C4-2B (cell line): ENCODE results near the gene GRIK2.

Experiments
- H3K27ac ChIP-seq: fragments of 450-650 bp; 2 replicates; pipeline ENCODE4 v1.5.1; 2017
- CTCF ChIP-seq: fragments of 450-650 bp; conservative IDR thresholded peaks from 2 replicates; pipeline ENCODE4 v1.5.1; 2017; ENCODE audit warnings: mild to moderate bottlenecking
- ZFX ChIP-seq: fragments of 450-650 bp; IDR thresholded peaks from 2 replicates; pipeline ENCODE4 v1.6.1; 2017

GRIK2 gene

GRCh38 chr6:101741474-101742171 is 348.1 kb downstream of the GRIK2 start:
- peak overlapping the region; percentile 63; the same call in 1 of the 2 replicates for H3K27ac ChIP-seq
- TF ChIP-seq ZFX, result no peak
- peak; percentile 21 for TF ChIP-seq CTCF

DNA sequence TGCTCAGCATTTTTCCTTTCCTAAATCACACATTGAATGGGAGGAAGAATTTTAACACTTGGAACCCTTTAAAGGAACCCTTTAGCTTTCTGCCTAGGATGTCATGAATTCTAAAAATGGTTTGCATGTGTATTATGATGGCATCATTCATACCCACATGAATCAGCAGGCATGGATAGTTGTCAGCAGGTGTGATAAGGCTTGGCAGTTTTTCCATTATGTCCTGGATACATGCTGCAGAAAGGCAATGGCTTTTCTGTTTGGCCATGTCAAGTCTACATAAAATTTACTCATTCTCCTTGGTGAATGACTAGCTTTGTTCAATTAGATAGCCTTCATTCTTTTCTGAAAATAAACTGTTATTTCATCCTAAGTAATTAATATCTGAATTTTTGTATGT is 353.7 kb downstream of the GRIK2 start:
- no peak overlapping the region for H3K27ac ChIP-seq
- no peak for TF ChIP-seq ZFX
- no peak for TF ChIP-seq CTCF

DNA sequence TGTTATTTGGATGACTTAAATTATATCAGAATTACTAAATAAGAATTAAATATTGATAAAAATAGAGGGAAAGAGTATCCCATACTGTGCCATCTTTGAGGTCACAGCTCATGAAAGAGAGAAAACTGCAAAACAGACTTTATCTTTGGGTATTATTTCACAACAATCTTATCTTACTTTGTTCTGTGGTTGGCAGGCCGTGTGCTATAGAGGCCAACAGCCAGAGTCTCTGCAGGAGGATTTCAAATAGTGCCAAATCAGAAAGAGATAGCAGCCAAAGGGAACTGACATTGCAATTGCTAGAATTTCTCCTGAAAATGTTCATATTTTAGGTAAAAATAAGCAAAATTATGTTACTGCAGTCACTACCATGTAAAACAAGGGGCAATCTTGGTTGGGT is 354.2 kb downstream of the GRIK2 start:
- H3K27ac ChIP-seq, result no peak overlapping the region
- TF ChIP-seq ZFX, result no peak
- TF ChIP-seq CTCF, result no peak

GRCh38 chr6:101755931-101756330 is 362.4 kb downstream of the GRIK2 start:
- TF ChIP-seq CTCF, result no peak
- TF ChIP-seq ZFX, result no peak
- no peak overlapping the region for H3K27ac ChIP-seq

GRCh38 chr6:101758368-101758767 is 364.9 kb downstream of the GRIK2 start:
- H3K27ac ChIP-seq, result no peak overlapping the region
- TF ChIP-seq ZFX (no peak), CTCF (no peak)

DNA sequence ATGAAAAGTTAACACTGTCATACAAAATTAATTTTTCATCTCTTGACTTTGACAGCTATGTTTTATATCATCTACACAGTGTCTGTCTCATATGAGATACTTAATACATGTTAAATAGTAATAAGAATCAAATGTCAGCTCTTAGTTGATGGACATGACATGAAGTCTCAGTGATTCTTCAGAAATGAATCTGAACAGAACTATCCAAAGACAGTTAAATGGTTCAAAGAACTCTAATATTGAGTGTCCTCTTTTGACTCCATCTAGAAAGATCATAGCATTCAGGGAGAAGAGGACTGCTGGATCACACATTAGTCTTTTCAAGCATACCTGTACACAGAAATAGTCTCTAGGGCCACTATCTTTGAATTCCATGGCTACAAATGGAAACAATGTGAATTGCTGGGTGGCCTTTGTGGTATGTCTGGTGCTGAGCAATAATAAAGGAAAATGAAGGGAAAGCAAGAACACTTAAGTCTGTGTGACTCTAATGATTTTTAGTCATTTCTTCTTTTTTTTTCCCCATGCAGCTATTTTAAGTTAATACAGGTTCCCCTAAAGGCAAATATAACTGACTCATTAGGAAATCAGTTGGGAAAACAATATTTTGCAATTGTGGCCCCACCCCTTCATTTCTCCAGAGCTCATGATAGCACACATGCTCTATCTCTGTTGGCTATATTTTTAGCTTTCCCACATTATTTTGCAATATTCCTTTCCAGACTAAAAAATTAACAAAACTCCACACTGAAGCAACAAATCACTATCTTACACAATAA is 367.5 kb downstream of the GRIK2 start:
- no peak overlapping the region for H3K27ac ChIP-seq
- TF ChIP-seq CTCF (no peak), ZFX (no peak)

- TF ChIP-seq CTCF, result no peak
- no peak for TF ChIP-seq ZFX
- no peak overlapping the region for H3K27ac ChIP-seq
These were observed 369.3 kb downstream of the GRIK2 start for GRCh38 chr6:101762851-101763250.
